ENCODE results near the gene AURKA.
"Not testable (repeated sequence)": the region's sequence is repeated elsewhere in the genome, so short reads cannot be mapped to it uniquely, and the experiment has no call there.

AURKA gene

GRCh38 chr20:56391596-56392131 is 351 bp downstream of the AURKA start:
- no peak for DNase-seq (ENCODE audit: low read depth in 3 of 3, low spot score in 1 of 3)

GRCh38 chr20:56391037-56391436 is 978 bp downstream of the AURKA start:
- DNase-seq (ENCODE audit: low read depth in 3 of 3, low spot score in 1 of 3): no peak

GRCh38 chr20:56390396-56390795 is 1.6 kb downstream of the AURKA start:
- not testable (repeated sequence) for DNase-seq (ENCODE audit: low read depth in 3 of 3, low spot score in 1 of 3)

GRCh38 chr20:56389807-56390206 is 2.2 kb downstream of the AURKA start:
- no peak for DNase-seq (ENCODE audit: low read depth in 3 of 3, low spot score in 1 of 3)

GRCh38 chr20:56388882-56389281 is 3.1 kb downstream of the AURKA start:
- DNase-seq (ENCODE audit: low read depth in 3 of 3, low spot score in 1 of 3): no peak

GRCh38 chr20:56386219-56386618 is 5.8 kb downstream of the AURKA start:
- no peak for DNase-seq (ENCODE audit: low read depth in 3 of 3, low spot score in 1 of 3)

GRCh38 chr20:56385130-56385529 is 6.9 kb downstream of the AURKA start:
- DNase-seq (ENCODE audit: low read depth in 3 of 3, low spot score in 1 of 3): no peak

GRCh38 chr20:56383334-56383733 is 8.7 kb downstream of the AURKA start:
- DNase-seq (ENCODE audit: low read depth in 3 of 3, low spot score in 1 of 3): no peak

- no peak for DNase-seq (ENCODE audit: low read depth in 3 of 3, low spot score in 1 of 3)
Observed at GRCh38 chr20:56382696-56383095, 9.3 kb downstream of the AURKA start.

GRCh38 chr20:56381501-56381900 is 10.5 kb downstream of the AURKA start:
- DNase-seq (ENCODE audit: low read depth in 3 of 3, low spot score in 1 of 3): no peak

- no peak for DNase-seq (ENCODE audit: low read depth in 3 of 3, low spot score in 1 of 3)
Observed at GRCh38 chr20:56380375-56380774, 11.6 kb downstream of the AURKA start.

GRCh38 chr20:56378386-56378785 is 13.6 kb downstream of the AURKA start:
- DNase-seq (ENCODE audit: low read depth in 3 of 3, low spot score in 1 of 3): no peak

- no peak for DNase-seq (ENCODE audit: low read depth in 3 of 3, low spot score in 1 of 3)
Observed at GRCh38 chr20:56376331-56376730, 15.7 kb downstream of the AURKA start.

- no peak for DNase-seq (ENCODE audit: low read depth in 3 of 3, low spot score in 1 of 3)
Observed at GRCh38 chr20:56373942-56374341, 18.1 kb downstream of the AURKA start.

- DNase-seq (ENCODE audit: low read depth in 3 of 3, low spot score in 1 of 3): no peak
Observed at GRCh38 chr20:56372850-56373249, 19.2 kb downstream of the AURKA start.

- no peak for DNase-seq (ENCODE audit: low read depth in 3 of 3, low spot score in 1 of 3)
Observed at GRCh38 chr20:56371977-56372376, 20.0 kb downstream of the AURKA start.

GRCh38 chr20:56369179-56369578 is 22.8 kb downstream of the AURKA start:
- no peak for DNase-seq (ENCODE audit: low read depth in 3 of 3, low spot score in 1 of 3)

GRCh38 chr20:56368351-56369134 is 23.5 kb downstream of the AURKA start:
- no peak for DNase-seq (ENCODE audit: low read depth in 3 of 3, low spot score in 1 of 3)

GRCh38 chr20:56363491-56363890 is 28.5 kb downstream of the AURKA start:
- no peak for DNase-seq (ENCODE audit: low read depth in 3 of 3, low spot score in 1 of 3)

- DNase-seq (ENCODE audit: low read depth in 3 of 3, low spot score in 1 of 3): no peak
Observed at GRCh38 chr20:56362833-56363413, 29.1 kb downstream of the AURKA start.

GRCh38 chr20:56361900-56362299 is 30.1 kb downstream of the AURKA start:
- DNase-seq (ENCODE audit: low read depth in 3 of 3, low spot score in 1 of 3): no peak

- DNase-seq (ENCODE audit: low read depth in 3 of 3, low spot score in 1 of 3): no peak
Observed at GRCh38 chr20:56360908-56361205, 31.2 kb downstream of the AURKA start.
